ENCODE data around the gene GPR183.
A peak's percentile ranks its signal among the peaks of the same experiment; 100 is the strongest.

Gene GPR183

GRCh38 chr13:99307247-99307646 lies at the start of gene GPR183:
Gene GPR183, minus strand, starts transcription at chr13:99307399. Its CDS starts 11,254 bp downstream, at chr13:99296145.
- DNase-seq (ENCODE audit: low spot score), result peak; percentile 61

GRCh38 chr13:99356262-99357091 lies 49.3 kb upstream of the GPR183 start:
- DNase-seq (ENCODE audit: low spot score), result peak; percentile 76

GRCh38 chr13:99356012-99356261 lies 48.7 kb upstream of the GPR183 start:
- DNase-seq (ENCODE audit: low spot score), result no peak

- DNase-seq (ENCODE audit: low spot score), result no peak
Measured at GRCh38 chr13:99355267-99356011, 48.2 kb upstream of the GPR183 start.

- DNase-seq (ENCODE audit: low spot score), result no peak
Measured at GRCh38 chr13:99354371-99354951, 47.3 kb upstream of the GPR183 start.

GRCh38 chr13:99353836-99354235 lies 46.6 kb upstream of the GPR183 start:
- peak; percentile 46 for DNase-seq (ENCODE audit: low spot score)

- DNase-seq (ENCODE audit: low spot score), result no peak
Measured at GRCh38 chr13:99353246-99353600, 46.0 kb upstream of the GPR183 start.

GRCh38 chr13:99352351-99353245 lies 45.4 kb upstream of the GPR183 start:
- no peak for DNase-seq (ENCODE audit: low spot score)

GRCh38 chr13:99351772-99352171 lies 44.6 kb upstream of the GPR183 start:
- no peak for DNase-seq (ENCODE audit: low spot score)

- DNase-seq (ENCODE audit: low spot score), result no peak
Measured at GRCh38 chr13:99350191-99350590, 43.0 kb upstream of the GPR183 start.

GRCh38 chr13:99347911-99348451 lies 40.8 kb upstream of the GPR183 start:
- no peak for DNase-seq (ENCODE audit: low spot score)

GRCh38 chr13:99347335-99347878 lies 40.2 kb upstream of the GPR183 start:
- DNase-seq (ENCODE audit: low spot score), result no peak

GRCh38 chr13:99346335-99347042 lies 39.3 kb upstream of the GPR183 start:
- DNase-seq (ENCODE audit: low spot score), result no peak

- no peak for DNase-seq (ENCODE audit: low spot score)
Measured at GRCh38 chr13:99345345-99345744, 38.1 kb upstream of the GPR183 start.

GRCh38 chr13:99344610-99345208 lies 37.5 kb upstream of the GPR183 start:
- DNase-seq (ENCODE audit: low spot score), result no peak

GRCh38 chr13:99342723-99343315 lies 35.6 kb upstream of the GPR183 start:
- DNase-seq (ENCODE audit: low spot score), result no peak

- no peak for DNase-seq (ENCODE audit: low spot score)
Measured at GRCh38 chr13:99341969-99342722, 34.9 kb upstream of the GPR183 start.

- no peak for DNase-seq (ENCODE audit: low spot score)
Measured at GRCh38 chr13:99340638-99341037, 33.4 kb upstream of the GPR183 start.

- DNase-seq (ENCODE audit: low spot score), result peak; percentile 28
Measured at GRCh38 chr13:99339736-99340397, 32.7 kb upstream of the GPR183 start.
